AG04450 (cell line): ENCODE measurements around the gene CHI3L2. TPM values are rescaled to one million over a fixed set of nuclear protein-coding genes. Genes with fewer than 3 reads are reported as not detected.

Experiments used
- CTCF ChIA-PET: fragments of 300-600, 350-600 bp; formaldehyde crosslinking; extraction: SDS; loops from one replicate; lab custom pipeline; 2022; ENCODE audit warnings: antibody characterized with exemption, inconsistent platforms; lab: Charles Lee
- POLR2A ChIA-PET: fragments of 350-600 bp; formaldehyde crosslinking; extraction: SDS; loops from one replicate; lab custom pipeline; 2021; ENCODE audit warnings: antibody characterized with exemption, inconsistent platforms; lab: Yijun Ruan, JAX
- DNase-seq: peaks from one replicate; pipeline ENCODE4 v3.0.0-alpha.2; 2011; ENCODE audit warnings: low read depth, low spot score
- H3K27ac ChIP-seq: one replicate; pipeline ENCODE4 v1.5.1; 2012; ENCODE audit warnings: low read depth, low read length, control low read depth
- H3K27me3 ChIP-seq: one replicate; pipeline ENCODE4 v1.6.0; 2012; ENCODE audit warnings: low read length; ENCODE audit not compliant: control insufficient read depth, insufficient read depth
- H3K4me3 ChIP-seq: 2 replicates; pipeline ENCODE4 v1.5.1; 2011; ENCODE audit warnings: mild to moderate bottlenecking, low read depth, low read length, control low read depth
- H3K9me3 ChIP-seq: 2 replicates; pipeline ENCODE4 v1.5.1; 2012; ENCODE audit warnings: low read length; ENCODE audit not compliant: control insufficient read depth, insufficient read depth
- CTCF ChIP-seq: IDR thresholded peaks from 2 replicates; pipeline ENCODE4 v1.5.1; 2011; ENCODE audit warnings: low read depth, low read length, control low read depth, inconsistent platforms
- polyA plus RNA-seq: library from polyadenylated mRNA; depleted of rRNA; stranded (reverse); fragments of >200 nt; gene quantifications from 2 replicates; pipeline ENCODE4 v1.2.3, GENCODE V29; 2011

The CHI3L2 gene
- polyA plus RNA-seq, 1 experiment = 0.86 TPM

GRCh38 chr1:111234258-111234657, 6.7 kb downstream of the CHI3L2 start:
- H3K27ac ChIP-seq = no peak overlapping the region
- peaks cover 4% of the 10 kb centered on the region for H3K27me3 ChIP-seq
- no peak for TF ChIP-seq CTCF
- H3K4me3 ChIP-seq = no peak overlapping the region
- no peak for DNase-seq
- CTCF ChIA-PET = no interaction called here
- POLR2A ChIA-PET = no interaction called here
- no peaks in the 10 kb centered on the region for H3K9me3 ChIP-seq

GRCh38 chr1:111234866-111235265, 7.4 kb downstream of the CHI3L2 start:
- H3K27ac ChIP-seq = no peak overlapping the region
- no peak for TF ChIP-seq CTCF

GRCh38 chr1:111236379-111236778, 8.9 kb downstream of the CHI3L2 start:
- no peak for DNase-seq
- Histone ChIP-seq H3K9me3 (no peaks in the 10 kb centered on the region), H3K27ac (no peak overlapping the region), H3K4me3 (no peak overlapping the region), H3K27me3 (peaks cover 4% of the 10 kb centered on the region)
- CTCF ChIA-PET = no interaction called here
- POLR2A ChIA-PET = no interaction called here
- no peak for TF ChIP-seq CTCF

More at GRCh38 chr1:111234866-111235265, 7.4 kb downstream of the CHI3L2 start:
- H3K27me3 ChIP-seq = peaks cover 4% of the 10 kb centered on the region
- ChIA-PET CTCF (no interaction called here), POLR2A (no interaction called here)
- no peak for DNase-seq
- no peak overlapping the region for H3K4me3 ChIP-seq
- H3K9me3 ChIP-seq = no peaks in the 10 kb centered on the region

GRCh38 chr1:111236806-111237205, 9.3 kb downstream of the CHI3L2 start:
- H3K27me3 ChIP-seq = peaks cover 4% of the 10 kb centered on the region
- ChIA-PET POLR2A (no interaction called here), CTCF (no interaction called here)
- H3K27ac ChIP-seq = no peak overlapping the region
- H3K4me3 ChIP-seq = no peak overlapping the region
- DNase-seq = no peak
- H3K9me3 ChIP-seq = no peaks in the 10 kb centered on the region
- TF ChIP-seq CTCF = no peak

- TF ChIP-seq CTCF = no peak
- ChIA-PET CTCF (no interaction called here), POLR2A (no interaction called here)
- Histone ChIP-seq H3K27me3 (peaks cover 4% of the 10 kb centered on the region), H3K9me3 (no peaks in the 10 kb centered on the region), H3K4me3 (no peak overlapping the region), H3K27ac (no peak overlapping the region)
- DNase-seq = no peak
Observed at GRCh38 chr1:111238056-111238795, 10.7 kb downstream of the CHI3L2 start.
